Neural progenitor cell (in vitro differentiated cells): Measurements from ENCODE around the gene PCDH15.

Experiments used
- EZH2 ChIP-seq: fragments of 200-600 bp; sonication (generic); IDR thresholded peaks from 2 replicates; pipeline ENCODE4 v1.6.1; 2017; ENCODE audit warnings: antibody characterized with exemption, mild to moderate bottlenecking, moderate library complexity
- EZH2phosphoT487 ChIP-seq: fragments of 200-600 bp; sonication (generic); IDR thresholded peaks from 2 replicates; pipeline ENCODE4 v1.6.1; 2017; ENCODE audit warnings: antibody characterized with exemption
- TF ChIP-seq, protein P1 (sequence below): fragments of 200-600 bp; sonication (generic); IDR thresholded peaks from 2 replicates; pipeline ENCODE4 v1.5.1; 2017; ENCODE audit warnings: antibody characterized with exemption, mild to moderate bottlenecking

DNA sequence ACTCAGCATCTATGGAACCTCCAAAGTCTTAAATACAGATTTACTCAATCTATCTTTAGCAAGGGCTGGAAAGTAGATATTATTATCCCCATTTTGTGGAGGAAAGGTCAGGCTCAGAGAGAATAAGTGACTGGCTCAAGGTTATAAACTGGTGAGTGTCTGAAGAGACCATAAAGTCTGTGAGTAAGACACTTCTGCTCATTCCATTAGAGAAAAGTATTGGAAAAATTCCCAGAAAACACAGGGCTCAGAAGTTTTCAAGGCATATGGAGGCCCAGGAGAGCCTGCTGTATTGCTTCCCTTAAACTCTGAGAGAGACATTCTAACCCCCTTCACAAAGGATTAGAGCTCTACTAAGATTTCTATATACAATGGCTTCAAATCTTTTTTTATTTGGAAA, 134.8 kb downstream of the PCDH15 start:
- TF ChIP-seq, protein P1, sequence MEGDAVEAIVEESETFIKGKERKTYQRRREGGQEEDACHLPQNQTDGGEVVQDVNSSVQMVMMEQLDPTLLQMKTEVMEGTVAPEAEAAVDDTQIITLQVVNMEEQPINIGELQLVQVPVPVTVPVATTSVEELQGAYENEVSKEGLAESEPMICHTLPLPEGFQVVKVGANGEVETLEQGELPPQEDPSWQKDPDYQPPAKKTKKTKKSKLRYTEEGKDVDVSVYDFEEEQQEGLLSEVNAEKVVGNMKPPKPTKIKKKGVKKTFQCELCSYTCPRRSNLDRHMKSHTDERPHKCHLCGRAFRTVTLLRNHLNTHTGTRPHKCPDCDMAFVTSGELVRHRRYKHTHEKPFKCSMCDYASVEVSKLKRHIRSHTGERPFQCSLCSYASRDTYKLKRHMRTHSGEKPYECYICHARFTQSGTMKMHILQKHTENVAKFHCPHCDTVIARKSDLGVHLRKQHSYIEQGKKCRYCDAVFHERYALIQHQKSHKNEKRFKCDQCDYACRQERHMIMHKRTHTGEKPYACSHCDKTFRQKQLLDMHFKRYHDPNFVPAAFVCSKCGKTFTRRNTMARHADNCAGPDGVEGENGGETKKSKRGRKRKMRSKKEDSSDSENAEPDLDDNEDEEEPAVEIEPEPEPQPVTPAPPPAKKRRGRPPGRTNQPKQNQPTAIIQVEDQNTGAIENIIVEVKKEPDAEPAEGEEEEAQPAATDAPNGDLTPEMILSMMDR: no peak
- no peak for TF ChIP-seq EZH2
- TF ChIP-seq EZH2phosphoT487: no peak
